ENCODE results near the gene DRC7.
A peak's percentile ranks its signal among the peaks of the same experiment; 100 is the strongest.

- TF ChIP-seq EZH2 (IDR thresholded peaks at IDR 0.05) (no peak), POLR2AphosphoS5 (IDR thresholded peaks at IDR 0.05; ENCODE audit: borderline replicate concordance, low read depth, low read length) (peak; percentile 49; the same call in 1 of the 2 replicates)
These were observed 40.5 kb downstream of the DRC7 start for GRCh38 chr16:57734925-57735754.
